KBM-7 (cell line): Measurements from ENCODE around the gene ZNF629.

Experiments used
- DNase-seq: peaks from one replicate; pipeline ENCODE4 v3.0.0-alpha.2; 2015
- in situ Hi-C: fragments of 300-500 bp; cut with MboI; formaldehyde crosslinking; loops from 2 replicates; pipeline ENCODE4 v1.14.3; 2020; ENCODE audit warnings: low sequenced_read_pairs, low pct_unique_long_range_greater_than_20kb, mixed read lengths

Gene ZNF629

GRCh38 chr16:30755955-30756780, 30.8 kb downstream of the ZNF629 start:
- DNase-seq: no peak
- in situ Hi-C loops: no loop called here

DNA sequence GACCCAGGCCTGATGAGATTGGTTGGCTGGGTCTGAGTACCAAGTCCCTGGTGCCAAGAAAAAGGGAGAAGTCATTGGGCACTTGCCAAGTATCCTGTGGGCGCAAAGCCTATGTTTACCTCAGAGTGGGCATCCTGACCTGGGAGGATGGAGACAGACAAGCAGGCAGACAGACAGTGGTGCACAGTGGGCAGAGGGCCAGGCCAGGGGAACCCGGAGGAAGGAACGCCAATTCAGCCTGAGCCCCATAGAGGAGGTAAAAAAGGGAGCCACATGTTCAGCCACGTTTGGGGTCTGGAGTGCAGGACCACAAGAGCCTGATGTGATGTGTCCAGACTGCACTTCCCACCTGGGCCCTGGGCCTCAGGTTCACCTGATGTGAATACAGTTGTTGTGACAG, 33.4 kb downstream of the ZNF629 start:
- DNase-seq: no peak
- in situ Hi-C loops: no loop called here

DNA sequence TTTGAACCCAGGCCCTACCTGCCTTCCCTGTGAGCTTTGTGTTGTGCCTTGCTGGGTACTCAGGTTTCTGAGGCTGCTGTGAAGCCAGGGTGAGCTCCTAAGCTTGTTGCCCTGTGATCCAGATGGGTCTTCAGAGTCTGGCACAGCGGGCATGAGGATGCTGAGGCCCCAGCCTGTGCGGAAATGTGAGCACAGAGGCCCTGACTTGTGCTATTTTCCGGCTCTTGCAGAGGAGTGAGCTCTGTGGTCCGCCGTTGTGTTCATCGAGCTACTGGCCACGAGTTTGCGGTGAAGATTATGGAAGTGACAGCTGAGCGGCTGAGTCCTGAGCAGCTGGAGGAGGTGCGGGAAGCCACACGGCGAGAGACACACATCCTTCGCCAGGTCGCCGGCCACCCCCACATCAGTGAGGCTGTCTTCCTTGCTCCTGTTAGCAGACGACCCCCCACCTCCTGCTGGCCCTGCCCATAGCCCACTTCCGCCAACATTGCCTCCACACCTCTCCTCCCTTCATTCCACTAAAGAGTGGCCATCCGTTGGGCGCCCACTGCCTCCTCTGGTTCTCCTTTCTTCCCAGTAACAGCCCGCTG, 36.0 kb downstream of the ZNF629 start:
- in situ Hi-C loops: no loop called here
- no peak for DNase-seq

DNA sequence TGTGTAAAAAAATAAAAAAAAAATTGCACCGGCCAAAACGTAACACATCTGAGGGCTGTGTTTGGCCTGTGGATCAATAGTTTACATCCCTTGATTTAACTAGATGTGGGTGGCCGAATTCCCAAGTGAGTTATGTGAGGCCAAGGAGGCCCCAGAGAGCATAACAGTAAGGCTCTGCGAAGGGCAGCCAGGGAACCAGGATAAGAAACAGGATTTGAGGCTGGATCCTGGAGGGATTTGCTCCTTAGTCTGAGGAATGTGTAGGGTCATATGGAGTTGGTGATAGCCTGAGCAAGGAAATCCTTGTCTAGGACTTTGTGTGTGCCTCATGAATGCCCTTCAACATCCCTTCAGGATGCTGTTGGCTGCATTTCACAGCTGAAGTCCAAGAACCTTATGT, 36.8 kb downstream of the ZNF629 start:
- DNase-seq: no peak
- in situ Hi-C loops: no loop called here

GRCh38 chr16:30748634-30749445, 38.2 kb downstream of the ZNF629 start:
- in situ Hi-C loops: no loop called here
- no peak for DNase-seq

DNA sequence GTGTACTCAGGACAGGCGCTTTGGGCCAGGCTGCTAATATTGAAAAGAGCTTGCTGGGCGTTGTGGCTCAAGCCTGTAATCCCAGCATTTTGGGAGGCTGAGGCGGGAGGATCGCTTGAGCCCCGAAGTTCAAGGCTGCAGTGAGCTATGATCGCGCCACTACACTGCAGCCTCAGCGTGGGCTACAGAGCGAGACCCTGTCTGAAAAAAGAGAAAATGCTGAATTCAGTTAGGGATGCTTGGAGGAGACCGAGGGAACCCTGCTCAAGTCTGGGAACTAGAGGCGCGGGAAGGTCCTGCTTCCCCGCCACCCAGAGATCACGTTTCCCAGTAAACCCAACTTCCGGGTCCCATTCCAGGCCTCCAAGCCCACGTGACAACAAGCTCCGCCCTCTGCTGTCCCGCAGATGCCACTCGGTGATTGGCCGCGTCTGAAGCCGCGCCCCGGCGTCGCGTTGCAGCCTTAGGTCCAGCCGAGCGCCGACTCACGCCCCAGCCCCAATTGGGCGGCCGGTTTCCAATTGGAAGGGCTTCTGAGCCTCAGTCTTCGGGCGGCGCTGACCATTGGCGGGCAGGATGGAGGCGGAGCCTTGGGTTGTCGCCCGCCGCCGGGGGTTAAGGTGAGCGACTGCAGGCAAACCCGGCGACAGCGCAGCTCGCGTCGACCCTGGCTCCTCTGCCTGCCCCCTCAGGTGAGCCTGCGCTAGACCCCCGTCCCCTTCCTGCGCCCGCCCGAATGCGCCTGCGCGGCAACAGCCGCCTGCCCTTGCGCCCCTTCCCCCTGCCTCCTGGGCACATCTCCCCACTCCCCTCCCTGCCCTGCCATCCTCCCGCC, 39.0 kb downstream of the ZNF629 start, which contains the start of gene PHKG2:
Gene PHKG2 (plus strand): TSS at position 627 of the 835 bp plus-strand sequence. CDS start 396 bp downstream, outside the sequence.
- in situ Hi-C loops: no loop called here
- DNase-seq: peak; percentile 99

DNA sequence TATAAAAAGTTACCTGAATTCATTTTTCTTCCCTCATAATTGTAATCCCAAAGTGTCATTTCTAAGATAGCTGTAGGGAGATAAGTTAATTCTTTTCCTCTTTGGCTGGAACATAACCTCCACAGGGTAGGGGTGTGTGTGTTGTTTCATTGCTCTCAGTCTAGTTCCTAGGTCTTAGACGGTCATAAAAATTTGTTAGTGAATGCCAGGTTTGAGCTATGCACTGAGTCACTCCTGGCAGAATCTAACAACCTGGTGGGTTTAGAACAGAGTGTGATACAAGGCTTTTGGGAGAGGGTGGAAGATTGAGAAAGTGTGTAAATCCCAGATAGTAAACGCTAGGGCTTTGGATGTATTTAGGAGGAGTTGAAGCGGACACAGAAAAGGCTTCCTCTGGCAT, 39.7 kb downstream of the ZNF629 start:
- DNase-seq: no peak
- in situ Hi-C loops: no loop called here

- in situ Hi-C loops: no loop called here
- no peak for DNase-seq
These were observed 40.3 kb downstream of the ZNF629 start for GRCh38 chr16:30746638-30747175.

GRCh38 chr16:30745082-30745481, 41.9 kb downstream of the ZNF629 start:
- in situ Hi-C loops: no loop called here
- DNase-seq: no peak

DNA sequence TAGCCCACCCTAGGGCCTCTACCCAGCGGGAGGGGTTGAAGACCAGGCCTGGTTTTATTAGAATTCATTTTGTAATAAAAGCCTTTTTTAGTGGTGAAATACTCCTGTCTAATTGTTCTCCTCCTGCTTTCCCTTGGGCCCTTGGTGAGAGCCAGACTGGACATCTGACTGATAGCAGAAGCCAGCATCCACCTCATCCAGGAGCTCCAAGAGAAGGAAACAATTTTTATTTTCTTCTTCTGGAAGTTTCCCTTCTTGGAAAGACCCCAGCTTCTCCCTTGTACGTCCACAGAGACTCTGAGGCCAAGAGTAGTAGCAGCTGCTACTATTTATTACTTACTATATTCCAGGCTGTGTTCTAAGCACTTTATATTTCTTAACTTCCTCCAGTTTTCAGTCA, 42.8 kb downstream of the ZNF629 start:
- no peak for DNase-seq
- in situ Hi-C loops: no loop called here

- in situ Hi-C loops: no loop called here
- no peak for DNase-seq
These were observed 43.3 kb downstream of the ZNF629 start for GRCh38 chr16:30743716-30744115.

- DNase-seq: no peak
- in situ Hi-C loops: no loop called here
These were observed 45.5 kb downstream of the ZNF629 start for GRCh38 chr16:30741461-30741914.

DNA sequence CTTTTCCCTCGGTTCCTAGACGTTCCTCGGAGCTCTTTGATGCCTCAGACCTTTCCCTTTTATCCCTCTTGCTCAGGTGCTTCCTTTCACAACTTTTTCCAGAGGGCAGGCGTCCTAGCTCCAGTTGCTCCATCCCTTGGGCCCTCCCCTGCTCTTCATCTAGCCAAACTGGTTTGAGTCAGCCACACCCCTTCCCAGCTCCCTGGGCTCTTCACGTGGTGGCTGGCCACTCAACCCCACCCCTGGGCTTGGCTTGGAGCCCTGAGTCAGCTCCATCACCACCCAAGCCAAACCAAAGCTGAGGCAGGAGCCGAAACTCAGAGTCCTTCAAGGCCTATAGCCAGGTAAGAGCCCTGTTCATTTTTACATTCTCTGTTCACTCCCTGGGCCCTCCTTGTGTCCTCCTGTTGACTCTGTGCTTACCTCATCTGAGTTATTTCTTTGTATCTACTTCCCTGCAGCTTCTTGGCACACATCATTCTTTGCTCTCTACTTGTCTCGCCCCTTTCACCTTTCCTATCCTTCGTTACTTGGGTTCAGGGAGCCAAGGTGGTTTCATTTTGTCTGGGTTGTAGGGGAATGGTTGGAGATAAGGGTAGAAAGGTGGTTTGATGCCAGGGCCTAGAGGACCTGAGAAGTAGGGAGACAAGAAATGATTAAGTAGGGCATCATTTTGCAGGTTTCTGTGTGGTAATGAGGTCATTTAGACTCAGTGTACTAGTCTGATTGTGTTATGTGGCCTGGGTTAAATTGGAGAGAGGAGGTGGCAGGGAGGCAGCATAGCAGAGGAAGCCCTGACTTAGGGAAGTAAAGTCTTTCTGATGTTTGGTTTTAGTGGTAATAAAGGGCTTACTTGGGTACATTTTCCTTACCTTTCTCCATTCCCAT, 46.4 kb downstream of the ZNF629 start:
- in situ Hi-C loops: no loop called here
- no peak for DNase-seq

- in situ Hi-C loops: no loop called here
- DNase-seq: no peak
These were observed 47.7 kb downstream of the ZNF629 start for GRCh38 chr16:30738984-30739951.

DNA sequence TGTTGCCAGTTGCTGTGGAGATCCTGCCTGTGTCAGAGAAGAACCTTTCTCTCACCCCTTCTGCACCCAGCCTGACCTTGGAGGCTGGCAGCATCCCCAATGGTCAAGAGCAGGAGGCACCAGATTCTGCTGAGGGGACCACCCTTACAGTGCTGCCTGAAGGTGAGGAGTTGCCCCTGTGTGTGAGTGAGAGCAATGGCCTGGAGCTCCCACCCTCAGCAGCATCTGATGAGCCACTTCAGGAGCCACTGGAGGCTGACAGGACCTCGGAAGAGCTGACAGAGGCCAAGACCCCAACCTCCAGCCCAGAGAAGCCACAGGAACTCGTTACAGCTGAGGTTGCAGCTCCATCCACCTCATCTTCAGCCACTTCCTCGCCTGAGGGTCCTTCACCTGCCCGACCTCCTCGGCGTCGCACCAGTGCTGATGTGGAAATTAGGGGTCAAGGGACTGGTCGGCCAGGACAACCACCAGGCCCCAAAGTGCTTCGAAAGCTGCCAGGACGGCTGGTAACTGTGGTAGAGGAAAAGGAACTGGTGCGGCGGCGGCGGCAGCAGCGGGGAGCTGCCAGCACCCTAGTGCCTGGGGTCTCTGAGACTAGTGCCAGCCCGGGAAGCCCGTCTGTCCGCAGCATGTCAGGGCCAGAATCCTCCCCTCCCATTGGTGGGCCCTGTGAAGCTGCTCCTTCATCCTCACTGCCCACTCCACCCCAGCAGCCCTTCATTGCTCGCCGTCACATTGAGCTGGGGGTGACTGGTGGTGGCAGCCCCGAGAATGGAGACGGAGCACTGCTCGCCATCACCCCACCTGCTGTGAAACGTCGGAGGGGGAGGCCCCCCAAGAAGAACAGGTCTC, 49.0 kb downstream of the ZNF629 start:
- no peak for DNase-seq
- in situ Hi-C loops: no loop called here
